Trophoblast cell (in vitro differentiated cells and primary cell): Measurements from ENCODE around the gene SHISA4.

ENCODE experiments used
- DNase-seq, 2 donors: peaks; one replicate each; pipeline ENCODE4 v3.0.0-alpha.2; 2016
- H2AFZ ChIP-seq: 2 replicates; pipeline ENCODE4 v1.6.1; 2013; ENCODE audit warnings: low read length, moderate library complexity, mild to moderate bottlenecking; ENCODE audit not compliant: insufficient read depth, poor library complexity
- H2AK5ac ChIP-seq: 2 replicates; pipeline ENCODE4 v1.6.1; 2013; ENCODE audit warnings: mild to moderate bottlenecking, low read length
- H2BK120ac ChIP-seq: 2 replicates; pipeline ENCODE4 v1.6.1; 2013; ENCODE audit warnings: low read length, mild to moderate bottlenecking, moderate library complexity; ENCODE audit not compliant: insufficient read depth, poor library complexity
- H2BK12ac ChIP-seq: 2 replicates; pipeline ENCODE4 v1.6.1; 2013; ENCODE audit warnings: mild to moderate bottlenecking, low read length, moderate library complexity
- H2BK5ac ChIP-seq: 2 replicates; pipeline ENCODE4 v1.6.1; 2013; ENCODE audit warnings: low read length, low read depth, moderate library complexity, mild to moderate bottlenecking; ENCODE audit not compliant: poor library complexity
- H3K14ac ChIP-seq: 2 replicates; pipeline ENCODE4 v1.6.1; 2013; ENCODE audit warnings: mild to moderate bottlenecking, low read length
- H3K18ac ChIP-seq: 2 replicates; pipeline ENCODE4 v1.6.1; 2013; ENCODE audit warnings: mild to moderate bottlenecking, low read length
- H3K23ac ChIP-seq: 2 replicates; pipeline ENCODE4 v1.6.1; 2013; ENCODE audit warnings: low read length
- H3K27ac ChIP-seq: 2 replicates; pipeline ENCODE4 v1.5.1; 2013; ENCODE audit warnings: low read depth, mild to moderate bottlenecking, inconsistent platforms, low read length, moderate library complexity
- H3K27me3 ChIP-seq: 2 replicates; pipeline ENCODE4 v1.6.1; 2013; ENCODE audit warnings: inconsistent platforms, mild to moderate bottlenecking, low read length, moderate library complexity; ENCODE audit not compliant: insufficient read depth
- H3K36me3 ChIP-seq, 2 experiments: 1 replicate in 1 of 2; 2 replicates in 1 of 2; pipeline ENCODE4 v1.6.1; 2013; ENCODE audit warnings: low read length in 2 of 2, mild to moderate bottlenecking in 2 of 2, moderate library complexity in 1 of 2; ENCODE audit not compliant: insufficient read depth in 2 of 2, control insufficient read depth in 1 of 2
- H3K4ac ChIP-seq: 2 replicates; pipeline ENCODE4 v1.6.1; 2013; ENCODE audit warnings: low read depth, mild to moderate bottlenecking, low read length, moderate library complexity
- H3K4me1 ChIP-seq, 2 experiments: 1 replicate in 1 of 2; 2 replicates in 1 of 2; pipeline ENCODE4 v1.6.1; 2013; ENCODE audit warnings: low read length in 2 of 2, mild to moderate bottlenecking in 2 of 2, moderate library complexity in 1 of 2; ENCODE audit not compliant: insufficient read depth in 2 of 2, control insufficient read depth in 1 of 2
- H3K4me2 ChIP-seq: 2 replicates; pipeline ENCODE4 v1.6.1; 2013; ENCODE audit warnings: inconsistent platforms, mild to moderate bottlenecking, low read length, moderate library complexity
- H3K4me3 ChIP-seq: 2 replicates; pipeline ENCODE4 v1.5.1; 2013; ENCODE audit warnings: mild to moderate bottlenecking, low read depth, low read length, inconsistent platforms
- H3K79me1 ChIP-seq: one replicate; pipeline ENCODE4 v1.6.1; 2013; ENCODE audit warnings: low read length
- H3K79me2 ChIP-seq: 2 replicates; pipeline ENCODE4 v1.6.1; 2013; ENCODE audit warnings: low read length, mild to moderate bottlenecking; ENCODE audit not compliant: control insufficient read depth, insufficient read depth, poor library complexity
- H3K9ac ChIP-seq: 2 replicates; pipeline ENCODE4 v1.6.1; 2013; ENCODE audit warnings: mild to moderate bottlenecking, low read length
- H3K9me3 ChIP-seq: 2 replicates; pipeline ENCODE4 v1.6.1; 2013; ENCODE audit warnings: low read depth, mild to moderate bottlenecking, control low read depth, inconsistent platforms, low read length; ENCODE audit not compliant: insufficient read depth
- H4K12ac ChIP-seq: 2 replicates; pipeline ENCODE4 v1.6.1; 2013; ENCODE audit warnings: low read depth, mild to moderate bottlenecking, low read length, moderate library complexity
- H4K8ac ChIP-seq: 2 replicates; pipeline ENCODE4 v1.6.1; 2013; ENCODE audit warnings: low read depth, mild to moderate bottlenecking, low read length, moderate library complexity
- H4K91ac ChIP-seq: one replicate; pipeline ENCODE4 v1.6.1; 2013; ENCODE audit warnings: low read depth, mild to moderate bottlenecking, low read length, moderate library complexity
- WGBS: extraction: QIAGEN DNeasy Blood & Tissue Kit; methylation state at CpG from one replicate; pipeline ENCODE4 v1.1.7; 2013; ENCODE audit warnings: missing lambda C conversion rate; ENCODE audit not compliant: insufficient read length, insufficient coverage; ENCODE audit errors: extremely low coverage; 5-methylcytosine and 5-hydroxymethylcytosine counted together

Gene SHISA4

DNA sequence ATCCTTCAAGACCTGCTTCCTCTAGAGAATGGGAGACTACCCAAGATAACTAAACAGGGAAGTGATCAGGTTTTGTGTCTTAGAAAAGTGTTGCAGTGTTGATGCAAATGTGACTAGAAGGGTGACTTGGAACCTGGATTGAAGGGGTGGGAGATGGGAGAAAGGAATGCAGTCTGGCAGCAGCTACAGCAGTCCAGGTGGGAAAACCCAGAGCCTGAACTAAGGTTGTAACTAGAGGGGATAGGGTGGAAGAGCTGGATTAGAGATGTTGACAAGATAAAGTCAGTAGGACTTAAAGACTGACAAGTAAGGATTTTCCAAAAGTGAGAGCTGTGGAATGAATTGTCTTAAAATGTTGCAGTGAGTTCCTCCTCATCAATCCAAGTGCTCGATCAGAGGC, 7.1 kb upstream of the SHISA4 start:
- H3K18ac ChIP-seq: no peak overlapping the region
- no peaks in the 10 kb centered on the region for H3K9me3 ChIP-seq
- no peak overlapping the region for H4K12ac ChIP-seq
- H3K23ac ChIP-seq: no peak overlapping the region
- DNase-seq: no peak
- H2AK5ac ChIP-seq: no peak overlapping the region
- no peak overlapping the region for H3K9ac ChIP-seq
- H3K4ac ChIP-seq: no peak overlapping the region
- WGBS: no CpG with 5 or more reads among the region's 1 CpG
- H3K4me3 ChIP-seq: no peak overlapping the region
- no peak overlapping the region for H3K4me2 ChIP-seq
- H2BK12ac ChIP-seq: no peak overlapping the region
- peaks cover 31 to 32% of the 10 kb centered on the region in 2 experiments for H3K4me1 ChIP-seq
- H2BK5ac ChIP-seq: no peak overlapping the region
- peaks cover 5% of the 10 kb centered on the region for H3K79me1 ChIP-seq
- no peak overlapping the region for H4K8ac ChIP-seq
- H3K14ac ChIP-seq: no peak overlapping the region
- H2AFZ ChIP-seq: no peak overlapping the region
- H3K27ac ChIP-seq: peak overlapping the region; percentile 12
- H4K91ac ChIP-seq: no peak overlapping the region
- H3K79me2 ChIP-seq: peaks cover 1% of the 10 kb centered on the region
- no peak overlapping the region for H2BK120ac ChIP-seq
- peaks cover 0 to 2% of the 10 kb centered on the region in 2 experiments for H3K36me3 ChIP-seq
- H3K27me3 ChIP-seq: no peaks in the 10 kb centered on the region

DNA sequence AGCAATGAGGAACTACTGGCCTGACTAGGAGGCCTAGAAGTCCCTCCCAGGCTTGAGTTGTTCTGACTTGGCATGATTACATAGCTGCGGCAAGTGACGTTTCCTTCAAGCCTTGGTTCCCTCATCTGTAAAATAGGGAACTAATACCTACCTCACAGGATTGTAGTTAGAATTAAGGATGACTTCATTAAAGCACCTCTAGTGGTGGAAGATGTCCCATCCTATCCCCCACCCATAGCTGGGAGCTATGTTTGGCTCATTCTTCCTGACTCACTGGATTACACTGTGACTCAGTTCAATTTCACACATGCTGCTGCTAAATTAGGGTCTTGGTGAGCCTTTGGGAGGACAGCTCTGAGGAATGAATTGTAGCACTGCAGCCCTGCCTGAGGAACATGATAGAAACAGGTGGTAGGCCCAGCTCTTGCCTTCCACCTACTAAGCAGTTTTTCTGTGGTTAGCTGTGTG, 6.0 kb upstream of the SHISA4 start:
- Histone ChIP-seq H4K12ac (no peak overlapping the region), H3K14ac (no peak overlapping the region), H3K79me1 (peaks cover 5% of the 10 kb centered on the region), H3K9me3 (no peaks in the 10 kb centered on the region), H2BK5ac (no peak overlapping the region), H3K36me3 (no peaks in the 10 kb centered on the region), H3K23ac (no peak overlapping the region), H3K9ac (no peak overlapping the region), H3K4ac (no peak overlapping the region), H3K4me3 (no peak overlapping the region), H2AFZ (no peak overlapping the region), H3K79me2 (peaks cover 1% of the 10 kb centered on the region), H3K27ac (no peak overlapping the region), H3K18ac (no peak overlapping the region), H4K91ac (no peak overlapping the region), H3K27me3 (no peaks in the 10 kb centered on the region), H2BK12ac (no peak overlapping the region), H4K8ac (no peak overlapping the region), H3K4me2 (no peak overlapping the region), H2AK5ac (no peak overlapping the region), H3K4me1 (peaks cover 32 to 33% of the 10 kb centered on the region in 2 experiments), H2BK120ac (no peak overlapping the region)
- peak; percentile 33 to 43 for DNase-seq
- WGBS: no CpG with 5 or more reads among the region's 2 CpGs

DNA sequence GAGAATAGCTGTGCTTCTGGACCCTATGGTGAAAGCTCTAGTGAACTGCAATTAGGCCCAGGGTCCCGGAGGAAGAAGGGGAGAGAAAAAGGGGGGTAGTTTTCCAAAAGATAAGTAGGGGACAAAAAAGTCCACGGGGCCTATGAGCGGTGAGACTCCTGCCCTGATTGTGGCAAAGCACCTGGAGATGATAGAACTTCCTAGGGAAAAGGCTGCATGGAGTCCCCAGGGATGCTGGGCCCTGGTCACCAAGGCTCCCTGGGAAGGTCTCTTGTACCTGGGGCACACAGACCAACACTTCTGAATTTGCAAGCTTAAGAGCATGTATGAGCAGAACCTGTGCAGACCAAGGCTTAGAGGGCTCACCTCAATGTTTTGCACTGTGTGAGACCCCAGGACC, 5.4 kb upstream of the SHISA4 start:
- no peak overlapping the region for H4K12ac ChIP-seq
- H2AFZ ChIP-seq: no peak overlapping the region
- H3K27me3 ChIP-seq: no peaks in the 10 kb centered on the region
- no peak overlapping the region for H4K8ac ChIP-seq
- no peak overlapping the region for H3K9ac ChIP-seq
- no peak overlapping the region for H2BK12ac ChIP-seq
- H3K27ac ChIP-seq: no peak overlapping the region
- no peak overlapping the region for H3K14ac ChIP-seq
- H3K4me1 ChIP-seq: peaks cover 32 to 34% of the 10 kb centered on the region in 2 experiments
- H3K4me3 ChIP-seq: no peak overlapping the region
- no peak overlapping the region for H3K23ac ChIP-seq
- no peak overlapping the region for H3K4ac ChIP-seq
- DNase-seq: no peak
- no peak overlapping the region for H2AK5ac ChIP-seq
- H3K18ac ChIP-seq: peak overlapping the region; percentile 83
- H4K91ac ChIP-seq: no peak overlapping the region
- no peaks in the 10 kb centered on the region for H3K9me3 ChIP-seq
- no CpG with 5 or more reads among the region's 3 CpGs for WGBS
- no peaks in the 10 kb centered on the region for H3K36me3 ChIP-seq
- H3K79me1 ChIP-seq: peaks cover 5% of the 10 kb centered on the region
- peaks cover 1% of the 10 kb centered on the region for H3K79me2 ChIP-seq
- H3K4me2 ChIP-seq: no peak overlapping the region
- no peak overlapping the region for H2BK120ac ChIP-seq
- peak overlapping the region; percentile 12 for H2BK5ac ChIP-seq

DNA sequence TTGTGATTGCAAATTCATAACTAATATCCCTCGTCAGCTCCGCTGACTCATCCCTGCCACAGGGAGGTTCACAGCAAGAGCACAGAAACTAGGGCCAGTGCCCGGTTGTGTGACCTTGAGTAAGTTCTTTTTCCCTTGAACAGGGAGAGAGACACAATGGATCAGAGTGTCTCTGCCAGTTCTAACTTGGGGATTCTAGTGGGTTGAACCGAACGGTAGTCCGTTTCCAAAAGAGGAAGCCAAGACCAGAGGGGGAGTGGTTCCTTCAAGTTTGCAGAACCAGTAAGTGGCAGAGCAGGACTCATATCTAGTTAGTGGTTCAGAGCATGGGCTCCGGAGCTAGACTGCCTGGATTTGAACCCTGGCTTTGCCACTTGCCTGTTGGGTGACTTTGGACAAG, 4.9 kb upstream of the SHISA4 start:
- Histone ChIP-seq H4K12ac (no peak overlapping the region), H3K14ac (no peak overlapping the region), H3K9me3 (no peaks in the 10 kb centered on the region), H3K18ac (no peak overlapping the region), H2BK5ac (no peak overlapping the region), H3K79me1 (peaks cover 9% of the 10 kb centered on the region), H2AK5ac (no peak overlapping the region), H3K4me1 (peaks cover 34 to 37% of the 10 kb centered on the region in 2 experiments), H2AFZ (no peak overlapping the region), H3K27me3 (no peaks in the 10 kb centered on the region), H2BK120ac (no peak overlapping the region), H3K4ac (no peak overlapping the region), H3K79me2 (peaks cover 2% of the 10 kb centered on the region), H4K91ac (no peak overlapping the region), H3K23ac (no peak overlapping the region), H2BK12ac (no peak overlapping the region), H3K4me2 (no peak overlapping the region), H3K4me3 (no peak overlapping the region), H3K9ac (no peak overlapping the region), H4K8ac (no peak overlapping the region), H3K27ac (no peak overlapping the region), H3K36me3 (no peaks in the 10 kb centered on the region)
- DNase-seq: peak; percentile 17 to 20
- WGBS: no CpG with 5 or more reads among the region's 7 CpGs
